Fibroblast of villous mesenchyme (primary cell): ENCODE data around the gene TCTN1. TPM values are rescaled to one million over a fixed set of nuclear protein-coding genes. Genes with fewer than 3 reads are reported as not detected.
"Not testable (repeated sequence)": the region's sequence is repeated elsewhere in the genome, so short reads cannot be mapped to it uniquely, and the experiment has no call there.

Source experiments
- DNase-seq: peaks from one replicate; pipeline ENCODE4 v3.0.0-alpha.2; 2010; ENCODE audit warnings: low read depth
- H3K4me3 ChIP-seq: 2 replicates; pipeline ENCODE4 v1.5.1; 2011; ENCODE audit warnings: low read depth, mild to moderate bottlenecking, low read length
- total RNA-seq: library from RNA; depleted of rRNA; stranded (reverse); fragments of >200 nt; gene quantifications from 2 replicates; pipeline ENCODE4 v1.2.3, GENCODE V29; 2012
- TF ChIP-seq, protein P1 (sequence below): IDR thresholded peaks from 2 replicates; pipeline ENCODE4 v1.5.1; 2012; ENCODE audit warnings: low read depth, mild to moderate bottlenecking, low read length; ENCODE audit not compliant: insufficient read depth

Gene TCTN1
- total RNA-seq, 1 donor = 28.9 TPM

DNA sequence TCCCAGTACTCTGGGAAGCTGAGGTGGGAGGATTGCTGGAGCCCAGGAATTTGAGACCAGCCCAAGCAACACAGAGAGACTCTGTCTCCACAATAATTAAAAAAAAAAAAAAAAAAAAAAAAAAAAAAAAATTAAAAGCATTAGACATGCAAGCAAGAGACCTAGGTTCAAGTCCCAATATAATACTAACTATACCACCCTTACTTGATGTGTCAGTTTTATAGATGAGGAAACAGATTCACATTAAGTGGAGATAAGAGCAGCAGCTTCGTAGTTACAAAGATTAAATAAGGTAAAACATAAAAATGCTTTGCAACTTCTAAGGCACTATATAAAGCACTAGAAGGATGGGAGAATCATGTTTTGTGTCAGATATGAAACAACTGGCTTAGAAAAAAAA lies 39.9 kb upstream of the TCTN1 start:
- TF ChIP-seq, protein P1, sequence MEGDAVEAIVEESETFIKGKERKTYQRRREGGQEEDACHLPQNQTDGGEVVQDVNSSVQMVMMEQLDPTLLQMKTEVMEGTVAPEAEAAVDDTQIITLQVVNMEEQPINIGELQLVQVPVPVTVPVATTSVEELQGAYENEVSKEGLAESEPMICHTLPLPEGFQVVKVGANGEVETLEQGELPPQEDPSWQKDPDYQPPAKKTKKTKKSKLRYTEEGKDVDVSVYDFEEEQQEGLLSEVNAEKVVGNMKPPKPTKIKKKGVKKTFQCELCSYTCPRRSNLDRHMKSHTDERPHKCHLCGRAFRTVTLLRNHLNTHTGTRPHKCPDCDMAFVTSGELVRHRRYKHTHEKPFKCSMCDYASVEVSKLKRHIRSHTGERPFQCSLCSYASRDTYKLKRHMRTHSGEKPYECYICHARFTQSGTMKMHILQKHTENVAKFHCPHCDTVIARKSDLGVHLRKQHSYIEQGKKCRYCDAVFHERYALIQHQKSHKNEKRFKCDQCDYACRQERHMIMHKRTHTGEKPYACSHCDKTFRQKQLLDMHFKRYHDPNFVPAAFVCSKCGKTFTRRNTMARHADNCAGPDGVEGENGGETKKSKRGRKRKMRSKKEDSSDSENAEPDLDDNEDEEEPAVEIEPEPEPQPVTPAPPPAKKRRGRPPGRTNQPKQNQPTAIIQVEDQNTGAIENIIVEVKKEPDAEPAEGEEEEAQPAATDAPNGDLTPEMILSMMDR = no peak
- DNase-seq = no peak
- H3K4me3 ChIP-seq = no peak overlapping the region

DNA sequence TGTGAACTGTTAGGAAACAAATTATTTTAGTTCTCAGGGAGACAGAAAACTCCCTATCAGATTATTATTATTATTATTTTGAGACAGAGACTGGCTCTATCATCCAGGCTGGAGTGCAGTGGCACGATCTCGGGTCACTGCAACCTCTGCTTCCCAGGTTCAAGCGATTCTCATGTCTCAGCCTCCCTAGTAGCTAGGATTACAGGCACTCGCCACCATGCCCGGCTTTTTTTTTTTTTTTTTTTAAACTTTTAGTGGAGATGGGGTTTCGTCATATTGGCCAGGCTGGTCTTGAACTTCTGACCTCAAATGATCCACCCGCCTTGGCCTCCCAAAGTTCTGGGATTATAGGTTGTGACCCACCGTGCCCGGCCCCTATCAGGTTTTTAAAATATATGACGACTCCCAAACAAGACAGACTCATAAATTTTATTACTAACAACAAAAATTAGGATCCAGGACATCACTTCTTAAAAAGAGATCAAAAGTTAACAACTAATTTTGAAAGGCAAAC lies 39.2 kb upstream of the TCTN1 start:
- not testable (repeated sequence) for H3K4me3 ChIP-seq, DNase-seq

DNA sequence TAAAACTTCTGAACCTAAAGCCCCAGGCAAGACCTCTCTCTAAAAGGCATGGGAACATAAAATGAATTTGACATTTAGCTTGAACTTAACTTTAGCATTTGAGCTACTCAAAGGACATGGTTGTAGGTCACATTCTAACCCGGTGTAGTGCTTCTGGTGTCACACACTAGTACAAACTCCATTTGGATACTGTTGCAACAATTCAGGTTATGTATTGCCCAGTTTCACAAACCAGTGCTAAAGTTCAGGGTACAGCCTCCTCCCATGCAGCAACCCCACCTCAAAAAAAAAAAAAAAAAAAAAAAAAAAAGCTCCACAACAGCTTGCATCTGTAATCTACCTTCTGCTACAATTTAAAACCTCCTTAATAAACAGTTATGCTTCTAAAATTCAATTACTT lies 38.6 kb upstream of the TCTN1 start:
- DNase-seq = peak; percentile 56
- no peak overlapping the region for H3K4me3 ChIP-seq
- TF ChIP-seq, protein P1 = no peak

DNA sequence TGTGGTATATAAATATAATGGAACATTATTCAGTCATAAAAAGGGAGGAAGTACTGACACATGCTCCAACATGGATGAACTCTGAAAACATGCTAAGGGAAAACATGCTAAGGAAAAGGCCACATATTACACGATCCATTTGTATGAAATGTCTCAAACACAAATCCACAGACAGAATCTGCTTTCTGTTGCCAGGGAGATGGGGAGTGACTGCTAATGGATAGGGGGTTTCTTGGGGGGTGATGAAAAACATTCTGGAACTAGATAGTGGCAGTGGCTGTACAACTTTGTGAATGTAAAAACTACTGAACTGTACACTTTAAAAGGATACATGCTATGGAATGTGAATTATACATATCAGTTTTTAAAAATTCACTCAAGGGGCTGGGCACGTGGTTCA lies 37.4 kb upstream of the TCTN1 start:
- DNase-seq = no peak
- no peak overlapping the region for H3K4me3 ChIP-seq
- TF ChIP-seq, protein P1 = no peak

DNA sequence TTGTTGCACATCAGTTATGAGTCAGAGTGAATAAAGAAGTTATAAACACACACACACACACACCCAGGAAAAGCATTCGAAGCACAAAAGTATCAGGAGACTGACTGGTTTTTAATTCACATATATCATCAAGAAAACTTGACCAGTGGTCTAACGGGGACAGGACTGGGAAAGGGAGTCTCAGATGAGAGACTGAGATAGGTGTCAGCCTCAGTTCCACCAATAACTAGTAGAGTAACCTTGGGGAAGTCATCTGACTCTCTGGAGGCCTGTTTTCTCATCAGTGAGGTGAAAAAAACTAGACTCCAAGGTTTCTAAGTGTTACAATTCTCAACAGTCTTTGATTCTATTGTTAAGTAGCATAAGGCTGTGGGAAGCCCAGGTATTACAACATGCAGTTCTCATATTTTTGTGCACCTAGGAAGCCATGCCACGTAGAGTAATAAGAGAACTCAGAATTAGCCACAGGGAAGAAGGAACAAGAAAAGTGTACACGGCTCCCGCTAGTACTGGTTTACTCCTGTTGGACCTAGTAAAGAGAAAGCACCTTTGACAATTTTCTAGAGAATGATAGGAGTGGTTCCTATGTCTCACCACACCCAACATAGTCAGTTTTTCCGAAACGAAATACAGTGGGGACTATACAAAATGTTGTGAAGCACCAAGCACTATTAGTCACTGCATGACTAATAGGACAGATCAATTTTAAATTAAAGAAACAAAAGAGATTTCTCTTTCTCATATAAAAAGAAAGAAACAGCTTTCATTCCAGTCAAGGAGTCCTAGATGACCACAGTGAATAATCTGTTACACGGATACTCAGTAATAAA lies 35.9 kb upstream of the TCTN1 start:
- peak; percentile 82 for DNase-seq
- H3K4me3 ChIP-seq = no peak overlapping the region
- TF ChIP-seq, protein P1 = no peak

DNA sequence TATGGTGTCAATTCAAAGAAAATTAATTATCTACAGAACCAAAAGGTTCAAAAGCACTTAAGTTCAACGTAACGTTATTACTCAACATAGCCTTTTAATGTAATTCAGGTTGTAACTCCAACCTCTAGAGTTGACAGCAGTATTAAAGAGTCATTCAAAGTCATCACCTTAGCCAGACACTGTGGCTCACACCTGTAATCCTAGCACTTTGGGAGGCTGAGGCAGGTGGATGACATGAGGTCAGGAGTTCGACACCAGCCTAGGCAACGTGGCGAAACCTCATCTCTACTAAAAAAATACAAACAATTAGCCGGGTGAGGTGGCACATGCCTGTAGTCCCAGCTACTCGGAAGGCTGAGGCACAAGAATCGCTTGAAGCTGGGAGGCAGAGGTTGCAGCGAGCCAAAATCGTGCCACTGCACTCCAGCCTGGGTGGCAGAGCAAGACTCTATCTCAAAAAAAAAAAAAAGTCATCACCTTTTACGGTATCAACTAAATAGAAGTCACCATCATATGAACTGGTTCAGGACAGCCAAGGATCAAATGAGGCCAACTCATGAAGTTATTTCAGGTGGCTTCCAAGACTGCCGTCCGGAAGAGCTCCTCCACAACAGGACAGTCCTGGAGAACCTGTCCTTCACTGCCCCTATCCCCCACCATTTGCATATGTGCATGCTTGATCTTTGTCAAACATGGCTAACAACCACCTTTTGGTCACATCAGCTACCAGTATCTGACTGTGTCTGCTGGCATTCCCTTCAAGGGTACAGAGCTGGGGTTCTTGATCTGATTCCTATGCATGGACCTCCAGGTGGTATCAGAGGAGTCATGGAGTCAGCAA lies 35.0 kb upstream of the TCTN1 start:
- no peak overlapping the region for H3K4me3 ChIP-seq

More for the DNA sequence above, 35.0 kb upstream of the TCTN1 start:
- TF ChIP-seq, protein P1 = no peak
- no peak for DNase-seq
